Activated CD8-positive, alpha-beta memory T cell treated with anti-CD3 and anti-CD28 coated beads, Interleukin-2, amount 10 ng/mL, durations not matched to agents 7 days and 5 days (primary cell): ENCODE results near the gene HSPA1L. TPM values are rescaled to one million over a fixed set of nuclear protein-coding genes. Genes with fewer than 3 reads are reported as not detected.

Source experiments
- ATAC-seq: fragments of 150-1000 bp; cut with Tn5 transposase; one replicate; pipeline ENCODE4 v1.10.0; 2021; ENCODE audit warnings: moderate library complexity
- CTCF ChIA-PET: fragments of 350-600 bp; sonication (Branson Sonifier 250); formaldehyde crosslinking; loops from one replicate; lab custom pipeline; 2021; ENCODE audit warnings: antibody characterized with exemption; lab: Charles Lee
- DNase-seq: peaks from one replicate; pipeline ENCODE4 v3.0.0-alpha.2; 2020
- H3K27ac Mint-ChIP-seq: one replicate; pipeline ENCODE4 v1.8.0; 2021; ENCODE audit warnings: mild to moderate bottlenecking, mixed read lengths
- H3K27me3 Mint-ChIP-seq: one replicate; pipeline ENCODE4 v1.8.0; 2021; ENCODE audit warnings: mixed read lengths
- H3K36me3 Mint-ChIP-seq: one replicate; pipeline ENCODE4 v1.8.0; 2021; ENCODE audit warnings: mild to moderate bottlenecking, mixed read lengths
- H3K4me1 Mint-ChIP-seq: one replicate; pipeline ENCODE4 v1.8.0; 2021; ENCODE audit warnings: mixed read lengths
- H3K4me3 Mint-ChIP-seq: one replicate; pipeline ENCODE4 v1.8.0; 2021; ENCODE audit warnings: mild to moderate bottlenecking, moderate library complexity, mixed read lengths
- H3K9me3 Mint-ChIP-seq: one replicate; pipeline ENCODE4 v1.8.0; 2022; ENCODE audit warnings: low read depth, mixed read lengths
- total RNA-seq, 2 experiments: library from RNA; stranded (reverse); gene quantifications; one replicate each; pipeline ENCODE4 v1.2.3, GENCODE V29; 2021

HSPA1L gene
- total RNA-seq, 2 experiments from 2014 or later: 2.9 to 3.1 TPM

- DNase-seq (no peak), ATAC-seq (no peak)
- CTCF ChIA-PET: no interaction called here
- no peaks in the 10 kb centered on the region for H3K4me1 Mint-ChIP-seq
- H3K4me3 Mint-ChIP-seq: no peak overlapping the region
- H3K27ac Mint-ChIP-seq: no peak overlapping the region
- H3K9me3 Mint-ChIP-seq: no peaks in the 10 kb centered on the region
- H3K36me3 Mint-ChIP-seq: peaks cover 28% of the 10 kb centered on the region
- H3K27me3 Mint-ChIP-seq: no peaks in the 10 kb centered on the region
Measured at GRCh38 chr6:31761343-31761742, 53.7 kb downstream of the HSPA1L start.

- no peak for DNase-seq
- no peaks in the 10 kb centered on the region for H3K9me3 Mint-ChIP-seq
- H3K4me3 Mint-ChIP-seq: no peak overlapping the region
- H3K27ac Mint-ChIP-seq: no peak overlapping the region
- no peak for ATAC-seq
- CTCF ChIA-PET: interaction anchor here (2.4 to 3.5 kb wide), 2 partner anchors 9 to 30 kb away, joined by 6 to 16 read pairs; no protein-coding TSS in a partner anchor
- H3K36me3 Mint-ChIP-seq: peaks cover 28% of the 10 kb centered on the region
- H3K27me3 Mint-ChIP-seq: no peaks in the 10 kb centered on the region
- H3K4me1 Mint-ChIP-seq: no peaks in the 10 kb centered on the region
Measured at GRCh38 chr6:31760790-31761189, 54.3 kb downstream of the HSPA1L start.

Other genes with a start within 250 kb of the HSPA1L start
- gene LTA, start 243.0 kb downstream of the HSPA1L start, total RNA-seq: 10 to 100 TPM; 21.8 to 70.0 TPM
- gene TNF, start 239.7 kb downstream of the HSPA1L start, total RNA-seq: 10 to 100 TPM; 58.8 to 65.1 TPM
- gene LTB, start 232.9 kb downstream of the HSPA1L start, total RNA-seq: 100 to 1,000 TPM; 608 to 839 TPM
- 100 to 1,000 TPM in 1 of 2 experiments, 10 to 100 TPM in 1; 71.6 to 109 TPM for gene LST1, start 229.0 kb downstream of the HSPA1L start, total RNA-seq
- 100 to 1,000 TPM; 137 to 152 TPM for gene NCR3, start 222.3 kb downstream of the HSPA1L start, total RNA-seq
- 10 to 100 TPM; 47.4 to 63.4 TPM for gene AIF1, start 200.0 kb downstream of the HSPA1L start, total RNA-seq
- gene PRRC2A, start 194.6 kb downstream of the HSPA1L start, total RNA-seq: 100 to 1,000 TPM; 265 to 286 TPM
- gene BAG6, start 162.6 kb downstream of the HSPA1L start, total RNA-seq: 100 to 1,000 TPM; 243 to 245 TPM
- gene APOM, start 159.4 kb downstream of the HSPA1L start, total RNA-seq: 1 to 10 TPM; 1.9 to 3.7 TPM
- 10 to 100 TPM; 24.7 to 27.2 TPM for gene C6orf47, start 154.5 kb downstream of the HSPA1L start, total RNA-seq
- gene GPANK1, start 150.3 kb downstream of the HSPA1L start, total RNA-seq: 10 to 100 TPM; 34.9 to 41.6 TPM
- gene CSNK2B, start 149.2 kb downstream of the HSPA1L start, total RNA-seq: 100 to 1,000 TPM; 206 to 236 TPM
- gene LY6G5B, start 145.3 kb downstream of the HSPA1L start, total RNA-seq: 10 to 100 TPM; 16.1 to 25.0 TPM
- 1 to 10 TPM; 2.6 to 3.8 TPM for gene LY6G5C, start 134.2 kb downstream of the HSPA1L start, total RNA-seq
- gene ABHD16A, start 112.0 kb downstream of the HSPA1L start, total RNA-seq: 10 to 100 TPM; 49.0 to 56.7 TPM
- not detected for gene LY6G6F, start 108.4 kb downstream of the HSPA1L start, total RNA-seq
- not detected for gene LY6G6D, start 99.9 kb downstream of the HSPA1L start, total RNA-seq
- not detected for gene LY6G6C, start 93.5 kb downstream of the HSPA1L start, total RNA-seq
- under 1 TPM; 0.20 to 0.33 TPM for gene MPIG6B, start 91.9 kb downstream of the HSPA1L start, total RNA-seq
- gene DDAH2, start 86.0 kb downstream of the HSPA1L start, total RNA-seq: 10 to 100 TPM; 13.6 to 23.4 TPM
- 100 to 1,000 TPM; 544 to 561 TPM for gene CLIC1, start 78.8 kb downstream of the HSPA1L start, total RNA-seq
- 100 to 1,000 TPM in 1 of 2 experiments, 10 to 100 TPM in 1; 75.6 to 109 TPM for gene MSH5, start 75.3 kb downstream of the HSPA1L start, total RNA-seq
- gene SAPCD1, start 52.6 kb downstream of the HSPA1L start, total RNA-seq: 10 to 100 TPM; 12.8 to 19.2 TPM
- 1 to 10 TPM; 5.7 to 6.4 TPM for gene VWA7, start 38.0 kb downstream of the HSPA1L start, total RNA-seq
- 100 to 1,000 TPM; 107 to 140 TPM for gene VARS1, start 19.5 kb downstream of the HSPA1L start, total RNA-seq
- gene LSM2, start 8.3 kb downstream of the HSPA1L start, total RNA-seq: 100 to 1,000 TPM; 124 to 129 TPM
- 100 to 1,000 TPM; 124 to 137 TPM for gene HSPA1A, start 260 bp upstream of the HSPA1L start, total RNA-seq
- 10 to 100 TPM; 64.6 to 71.6 TPM for gene HSPA1B, start 12.5 kb upstream of the HSPA1L start, total RNA-seq
- 10 to 100 TPM; 13.0 to 21.5 TPM for gene NEU1, start 47.5 kb upstream of the HSPA1L start, total RNA-seq
- not detected for gene SLC44A4, start 63.7 kb upstream of the HSPA1L start, total RNA-seq
- 10 to 100 TPM; 78.7 to 79.0 TPM for gene EHMT2, start 82.4 kb upstream of the HSPA1L start, total RNA-seq
- gene ZBTB12, start 86.8 kb upstream of the HSPA1L start, total RNA-seq: 1 to 10 TPM; 1.5 to 3.3 TPM
- gene C2, start 112.4 kb upstream of the HSPA1L start, total RNA-seq: under 1 TPM; 0.61 to 0.80 TPM
- under 1 TPM in 1 of 2 experiments, not detected in 1; 0.12 TPM for gene CFB, start 130.8 kb upstream of the HSPA1L start, total RNA-seq
- 10 to 100 TPM; 75.7 to 79.7 TPM for gene NELFE, start 143.7 kb upstream of the HSPA1L start, total RNA-seq
- gene SKIC2, start 143.9 kb upstream of the HSPA1L start, total RNA-seq: 10 to 100 TPM; 88.2 to 93.2 TPM
- gene DXO, start 156.9 kb upstream of the HSPA1L start, total RNA-seq: 10 to 100 TPM; 17.4 to 18.7 TPM
- gene C4A, start 166.8 kb upstream of the HSPA1L start, total RNA-seq: 1 to 10 TPM; 2.3 to 3.4 TPM
- gene C4B, start 199.5 kb upstream of the HSPA1L start, total RNA-seq: 1 to 10 TPM; 3.5 to 5.5 TPM
- under 1 TPM in 1 of 2 experiments, not detected in 1; 0.15 TPM for gene CYP21A2, start 223.1 kb upstream of the HSPA1L start, total RNA-seq